Measurements from ENCODE around the gene MRPL48.
A peak's percentile ranks its signal among the peaks of the same experiment; 100 is the strongest.

The MRPL48 gene

DNA sequence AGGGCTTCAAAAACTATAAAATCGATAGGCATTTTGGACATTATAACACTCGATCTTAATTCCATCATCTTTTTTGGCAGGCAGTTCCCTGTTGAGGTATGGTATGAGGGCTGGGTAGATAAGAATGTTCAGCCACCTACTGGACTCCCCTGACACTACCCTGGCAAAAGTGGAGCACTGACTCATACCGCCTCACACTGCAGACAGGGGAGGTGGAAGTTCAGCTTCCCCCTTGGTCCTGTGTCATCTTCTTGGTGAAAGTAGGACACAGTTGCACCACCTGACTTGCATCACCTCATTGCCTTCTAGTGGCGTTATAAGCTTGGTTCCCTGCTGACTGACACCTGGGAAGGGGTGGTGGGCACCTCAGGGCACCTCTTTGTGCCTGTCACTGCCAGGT is 119.5 kb downstream of the MRPL48 start:
- peak; percentile 37 for DNase-seq

DNA sequence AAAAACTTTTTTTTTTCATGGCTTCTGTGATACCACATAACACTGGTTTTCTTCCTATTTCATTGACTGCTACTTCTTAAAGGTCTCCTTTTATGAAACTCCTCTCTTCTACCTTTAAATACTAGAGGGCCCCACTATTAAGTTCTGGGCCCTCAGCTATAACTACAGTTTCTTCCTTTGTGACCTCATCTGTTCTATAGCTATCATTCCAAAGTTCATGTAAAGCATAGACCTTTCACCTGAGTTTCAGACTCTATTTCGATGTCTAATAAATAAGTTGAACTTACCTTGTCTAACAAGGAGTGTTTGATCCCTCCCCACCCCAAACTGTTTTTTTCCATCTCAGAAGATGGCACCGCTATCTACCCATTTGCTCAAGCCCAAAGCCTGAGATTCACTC is 124.4 kb downstream of the MRPL48 start:
- DNase-seq: no peak

DNA sequence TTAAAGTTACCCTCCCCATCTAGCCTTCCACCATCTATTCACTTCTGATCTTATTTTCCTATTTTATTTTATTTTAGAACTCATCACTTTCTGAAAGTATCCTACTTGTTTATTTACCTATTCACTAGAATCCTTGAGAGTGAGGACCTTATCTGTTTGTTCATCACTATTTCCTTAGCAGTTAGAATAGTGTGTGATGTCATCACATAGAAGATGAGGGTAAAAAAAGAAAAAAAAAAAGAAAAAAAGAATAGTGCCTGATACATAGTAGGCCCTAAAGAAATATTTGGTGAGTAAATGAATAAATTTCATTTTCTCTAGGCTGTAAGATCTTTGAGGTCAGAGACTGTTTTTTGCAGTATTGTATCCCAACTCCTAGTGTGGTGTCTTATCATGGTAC is 125.8 kb downstream of the MRPL48 start:
- no peak for DNase-seq

DNA sequence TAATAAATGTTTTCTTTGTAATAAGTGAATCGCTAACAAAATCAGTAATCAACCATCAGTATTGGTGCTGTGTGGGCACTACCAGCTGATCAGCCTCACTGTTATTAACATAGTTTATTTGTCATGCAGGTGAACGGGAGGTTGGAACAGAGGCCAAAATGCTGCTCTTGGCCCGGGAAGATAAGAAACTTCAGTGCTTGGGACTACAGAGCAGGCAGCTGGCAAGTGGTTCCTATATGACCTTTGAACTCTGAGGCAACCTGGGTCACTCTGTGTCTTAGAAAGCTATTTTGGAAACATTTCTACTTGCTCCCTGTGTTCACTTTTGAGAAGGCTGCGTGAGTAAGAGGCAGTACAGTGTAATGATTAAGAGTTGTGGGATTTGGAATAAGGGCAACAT is 126.6 kb downstream of the MRPL48 start:
- no peak for DNase-seq
